ENCODE results near the gene KLHL21.

Gene KLHL21

GRCh38 chr1:6545276-6546112 is 57.2 kb downstream of the KLHL21 start:
- Histone ChIP-seq H3K9ac (ENCODE audit: low read length) (no peak overlapping the region), H3K9me3 (ENCODE audit: control insufficient read depth, low read length) (no peaks in the 10 kb centered on the region), H3K4me3 (ENCODE audit: low read length) (no peak overlapping the region), H3K4me1 (ENCODE audit: control insufficient read depth, insufficient read depth, low read length) (peaks cover 4% of the 10 kb centered on the region), H3K27me3 (ENCODE audit: control insufficient read depth, insufficient read depth, low read length) (no peaks in the 10 kb centered on the region), H3K36me3 (ENCODE audit: control insufficient read depth, insufficient read depth, low read length) (no peaks in the 10 kb centered on the region)

DNA sequence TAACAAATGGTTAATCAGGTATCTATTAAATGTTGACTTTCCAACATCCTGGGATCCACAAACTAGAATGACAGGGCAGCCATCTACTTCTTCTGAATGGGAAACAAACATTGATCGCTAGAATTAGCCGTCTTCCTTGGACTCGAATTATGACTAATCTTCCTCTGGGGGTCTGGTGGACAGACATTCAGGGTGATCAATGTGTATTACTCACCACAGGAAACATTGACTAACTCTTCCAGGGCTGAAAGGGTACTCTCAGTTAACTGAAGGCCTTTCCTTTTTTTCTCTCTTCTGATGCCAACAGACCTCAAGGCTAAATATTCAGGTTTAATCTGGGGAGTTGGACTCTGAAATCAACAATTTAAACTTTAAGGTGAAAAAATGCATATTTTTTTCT is 57.8 kb downstream of the KLHL21 start:
- peaks cover 4% of the 10 kb centered on the region for H3K4me1 ChIP-seq (ENCODE audit: control insufficient read depth, insufficient read depth, low read length)
- H3K27me3 ChIP-seq (ENCODE audit: control insufficient read depth, insufficient read depth, low read length): no peaks in the 10 kb centered on the region
- no peak overlapping the region for H3K4me3 ChIP-seq (ENCODE audit: low read length)
- H3K36me3 ChIP-seq (ENCODE audit: control insufficient read depth, insufficient read depth, low read length): no peaks in the 10 kb centered on the region
- H3K9ac ChIP-seq (ENCODE audit: low read length): no peak overlapping the region
- H3K9me3 ChIP-seq (ENCODE audit: control insufficient read depth, low read length): no peaks in the 10 kb centered on the region
